ENCODE measurements around the gene PAN2. TPM values are rescaled to one million over a fixed set of nuclear protein-coding genes. Genes with fewer than 3 reads are reported as not detected.
"Not testable (repeated sequence)": the region's sequence is repeated elsewhere in the genome, so short reads cannot be mapped to it uniquely, and the experiment has no call there.

PAN2 gene
- total RNA-seq, 2 donors from 2014 or later, result 54.0 to 71.4 TPM

DNA sequence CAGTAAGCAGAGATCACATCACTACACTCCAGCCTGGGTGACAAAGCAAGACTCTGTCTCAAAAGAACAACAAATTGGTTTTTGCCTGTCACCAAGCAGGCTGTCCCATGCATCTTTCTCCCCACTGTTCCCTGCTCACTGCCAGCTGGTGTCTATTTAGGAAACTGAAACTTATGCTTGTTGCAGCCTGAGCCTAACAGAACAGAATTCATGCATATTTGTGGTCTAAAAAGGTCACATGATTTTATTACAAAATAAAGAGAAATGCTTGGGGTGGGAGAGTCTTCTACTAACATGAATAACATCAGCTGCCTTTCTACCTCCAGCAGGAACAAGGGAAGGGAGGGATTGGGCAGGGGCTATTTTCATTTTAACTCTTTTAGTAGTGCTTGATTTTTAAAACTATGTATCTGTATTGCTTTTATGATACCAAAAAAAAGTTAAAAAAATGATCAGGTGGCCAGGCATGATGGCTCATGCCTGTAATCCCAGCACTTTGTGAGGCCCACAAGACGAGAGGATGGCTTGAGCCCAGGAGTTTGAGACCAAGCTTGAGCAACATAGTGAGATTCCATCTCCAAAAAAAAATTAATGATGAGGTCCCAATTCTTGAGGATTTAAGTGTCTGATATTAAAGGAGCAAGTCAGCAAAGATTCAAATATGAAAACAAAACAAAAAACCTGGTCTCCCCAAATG is 25.2 kb upstream of the PAN2 start:
- ATAC-seq, result no peak
- H3K9me3 Mint-ChIP-seq, result no peaks in the 10 kb centered on the region
- no peak for DNase-seq (ENCODE audit: low spot score in 2 of 2)
- peak overlapping the region; percentile 99 for H3K27ac Mint-ChIP-seq
- H3K36me3 Mint-ChIP-seq, result peaks cover 10 to 20% of the 10 kb centered on the region in 2 donors

- Mint-ChIP-seq H3K27ac (peak overlapping the region; percentile 7 to 77), H3K9me3 (no peaks in the 10 kb centered on the region), H3K36me3 (peaks cover 10 to 21% of the 10 kb centered on the region in 2 donors)
- ATAC-seq (no peak), DNase-seq (ENCODE audit: low spot score in 2 of 2) (no peak)
Measured at GRCh38 chr12:56351325-56351724, 17.5 kb upstream of the PAN2 start.

DNA sequence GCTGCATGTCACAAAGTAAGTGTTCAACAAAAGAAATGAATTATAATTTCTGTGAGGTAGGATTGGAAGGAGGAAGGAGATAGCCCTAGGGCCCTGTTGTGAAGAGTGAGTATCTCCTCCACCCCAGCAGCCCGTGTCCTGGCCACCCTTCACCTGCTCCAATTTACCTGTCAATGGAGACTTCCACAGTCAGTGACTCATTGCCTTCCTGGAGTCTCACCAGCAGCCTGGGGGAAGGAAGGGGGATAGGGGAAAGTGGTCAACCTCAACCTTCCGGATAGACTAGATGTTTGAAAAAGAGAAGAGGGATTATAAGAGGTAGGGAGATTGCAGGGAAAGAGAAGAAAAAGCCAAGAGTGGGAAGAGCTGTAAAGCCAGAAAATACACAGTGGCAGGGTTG is 16.9 kb upstream of the PAN2 start:
- Mint-ChIP-seq H3K36me3 (peaks cover 10 to 21% of the 10 kb centered on the region in 2 donors), H3K27ac (peak overlapping the region in 1 of 2 donors; percentile 7), H3K9me3 (no peaks in the 10 kb centered on the region)
- DNase-seq (ENCODE audit: low spot score in 2 of 2) (no peak), ATAC-seq (no peak)

DNA sequence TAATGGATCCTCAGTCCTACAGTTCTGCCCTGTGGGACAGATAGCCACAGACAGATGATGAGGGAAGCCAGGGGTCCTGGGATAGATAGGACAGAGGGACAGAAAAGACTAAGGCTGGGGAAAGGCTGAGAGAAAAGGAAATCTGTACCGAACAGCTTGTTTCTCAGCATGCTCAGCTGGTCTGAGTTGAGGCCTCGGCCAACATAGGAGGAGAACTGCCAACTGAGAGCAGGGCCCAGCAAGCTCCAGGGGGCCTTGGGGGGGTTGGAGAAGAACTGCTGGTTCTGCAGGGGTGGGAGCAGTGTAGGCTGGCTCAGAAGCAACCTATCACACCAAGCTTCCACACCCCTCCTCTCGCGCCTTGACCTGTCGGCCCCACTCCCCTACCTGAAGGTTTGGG is 15.0 kb upstream of the PAN2 start:
- H3K27ac Mint-ChIP-seq, result peak overlapping the region in 1 of 2 donors; percentile 7
- no peak for ATAC-seq

DNA sequence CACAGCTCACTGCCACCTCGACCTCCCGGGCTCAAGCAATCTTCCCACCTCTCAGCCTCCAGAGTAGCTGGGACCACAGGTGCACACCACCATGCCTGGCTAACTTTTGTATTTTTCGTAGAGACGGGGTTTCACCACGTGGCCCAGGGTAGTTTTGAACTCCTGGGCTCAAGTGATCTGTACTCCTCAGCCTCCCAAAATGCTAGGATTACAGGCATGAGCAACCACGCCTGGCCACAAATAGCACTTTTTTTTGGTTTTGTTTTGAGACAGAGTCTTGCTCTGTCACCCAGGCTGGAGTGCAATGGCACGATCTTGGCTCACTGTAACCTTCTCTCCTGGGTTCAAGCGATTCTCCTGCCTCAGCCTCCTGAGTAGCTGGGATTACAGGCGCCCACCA is 13.5 kb upstream of the PAN2 start:
- Mint-ChIP-seq H3K27ac (peak overlapping the region in 1 of 2 donors; percentile 55), H3K36me3 (peaks cover 0 to 30% of the 10 kb centered on the region in 2 donors)
- not testable (repeated sequence) for H3K9me3 Mint-ChIP-seq; DNase-seq (ENCODE audit: low spot score in 2 of 2)
- peak in 1 of 2 donors; percentile 45 for ATAC-seq

More for the DNA sequence above, 15.0 kb upstream of the PAN2 start:
- H3K9me3 Mint-ChIP-seq, result no peaks in the 10 kb centered on the region
- H3K36me3 Mint-ChIP-seq, result peaks cover 0 to 21% of the 10 kb centered on the region in 2 donors
- DNase-seq (ENCODE audit: low spot score in 2 of 2), result no peak

DNA sequence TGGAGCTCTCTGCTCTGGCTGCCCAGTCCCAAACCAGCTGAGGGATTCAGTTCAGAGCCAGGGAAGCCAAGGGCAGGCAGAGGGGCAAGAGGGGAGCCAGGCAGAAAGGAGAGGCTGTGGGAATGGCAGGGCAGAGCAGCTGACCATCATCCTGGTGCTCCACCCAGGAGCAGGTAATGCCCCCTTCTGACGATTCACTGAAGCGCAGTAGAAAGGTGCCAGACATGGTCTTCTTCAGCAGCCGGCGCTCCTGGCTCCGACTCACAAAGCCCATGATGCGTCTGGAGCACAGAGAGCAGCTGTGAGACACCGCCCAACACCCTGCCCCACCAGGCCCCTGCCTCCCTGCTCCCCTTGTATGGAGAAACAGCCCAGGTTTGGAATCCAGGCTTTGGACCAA is 12.9 kb upstream of the PAN2 start:
- Mint-ChIP-seq H3K27ac (peak overlapping the region in 1 of 2 donors; percentile 52), H3K9me3 (no peaks in the 10 kb centered on the region), H3K36me3 (peaks cover 0 to 30% of the 10 kb centered on the region in 2 donors)
- DNase-seq (ENCODE audit: low spot score in 2 of 2) (no peak), ATAC-seq (peak in 1 of 2 donors; percentile 40)

DNA sequence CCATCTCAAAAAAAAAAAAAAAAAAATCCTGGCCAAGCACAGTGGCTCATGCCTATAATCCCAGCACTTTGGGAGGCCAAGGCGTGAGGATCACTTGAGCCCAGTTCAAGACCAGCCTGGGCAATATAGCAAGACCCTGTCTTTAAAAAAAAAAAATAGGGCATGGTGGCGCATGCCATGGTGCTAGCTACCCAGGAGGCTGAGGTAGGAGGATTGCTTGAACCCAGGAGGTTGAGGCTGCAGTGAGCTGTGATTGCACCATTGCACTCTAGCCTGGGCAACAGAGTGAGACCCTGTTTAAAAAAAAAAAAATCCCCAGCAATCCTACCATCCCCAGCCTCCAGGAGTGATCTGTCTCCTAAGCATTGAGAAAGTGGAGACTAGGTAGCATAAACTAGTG is 8.5 kb upstream of the PAN2 start:
- not testable (repeated sequence) for H3K27ac Mint-ChIP-seq; ATAC-seq; DNase-seq (ENCODE audit: low spot score in 2 of 2); H3K9me3 Mint-ChIP-seq
- peaks cover 10 to 22% of the 10 kb centered on the region in 2 donors for H3K36me3 Mint-ChIP-seq

DNA sequence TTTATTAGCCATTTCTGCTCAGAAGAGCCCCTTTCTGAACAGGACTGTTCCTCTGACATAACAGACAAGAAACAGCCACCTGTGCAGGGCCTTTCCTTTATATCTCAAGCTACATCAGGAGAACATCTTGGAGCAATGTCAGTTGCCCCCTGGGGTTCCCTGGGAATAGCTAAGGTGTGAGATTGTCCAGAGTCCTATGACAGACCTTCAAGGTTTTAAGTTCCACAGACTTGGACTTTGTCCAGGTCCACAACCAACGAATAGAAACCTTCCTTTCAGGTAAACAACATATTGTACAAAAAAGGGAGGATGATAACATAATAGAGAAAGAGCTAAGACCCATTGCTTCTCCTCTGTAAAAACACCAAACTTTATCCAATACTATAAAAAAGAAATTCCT is 7.8 kb upstream of the PAN2 start:
- no peaks in the 10 kb centered on the region for H3K9me3 Mint-ChIP-seq
- H3K36me3 Mint-ChIP-seq, result peaks cover 10 to 22% of the 10 kb centered on the region in 2 donors
- no peak for ATAC-seq
- no peak for DNase-seq (ENCODE audit: low spot score in 2 of 2)
- no peak overlapping the region for H3K27ac Mint-ChIP-seq

DNA sequence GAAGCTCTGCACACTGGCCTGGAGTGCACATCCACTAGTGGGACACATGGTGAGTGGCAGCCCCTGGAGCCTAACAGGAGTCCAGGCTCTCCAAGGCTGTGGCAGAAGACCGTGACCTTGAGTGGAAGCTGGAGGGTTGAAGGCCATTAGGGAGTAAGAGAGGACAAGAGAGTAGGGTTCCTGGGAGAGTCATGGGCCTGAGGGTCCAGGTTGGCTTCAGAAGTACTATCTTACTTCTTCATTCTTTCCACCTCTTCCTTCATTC is 5.3 kb upstream of the PAN2 start:
- H3K9me3 Mint-ChIP-seq, result no peaks in the 10 kb centered on the region
- H3K36me3 Mint-ChIP-seq, result peaks cover 10 to 20% of the 10 kb centered on the region in 2 donors
- DNase-seq (ENCODE audit: low spot score in 2 of 2) (no peak), ATAC-seq (no peak)
- H3K27ac Mint-ChIP-seq, result peak overlapping the region; percentile 95

DNA sequence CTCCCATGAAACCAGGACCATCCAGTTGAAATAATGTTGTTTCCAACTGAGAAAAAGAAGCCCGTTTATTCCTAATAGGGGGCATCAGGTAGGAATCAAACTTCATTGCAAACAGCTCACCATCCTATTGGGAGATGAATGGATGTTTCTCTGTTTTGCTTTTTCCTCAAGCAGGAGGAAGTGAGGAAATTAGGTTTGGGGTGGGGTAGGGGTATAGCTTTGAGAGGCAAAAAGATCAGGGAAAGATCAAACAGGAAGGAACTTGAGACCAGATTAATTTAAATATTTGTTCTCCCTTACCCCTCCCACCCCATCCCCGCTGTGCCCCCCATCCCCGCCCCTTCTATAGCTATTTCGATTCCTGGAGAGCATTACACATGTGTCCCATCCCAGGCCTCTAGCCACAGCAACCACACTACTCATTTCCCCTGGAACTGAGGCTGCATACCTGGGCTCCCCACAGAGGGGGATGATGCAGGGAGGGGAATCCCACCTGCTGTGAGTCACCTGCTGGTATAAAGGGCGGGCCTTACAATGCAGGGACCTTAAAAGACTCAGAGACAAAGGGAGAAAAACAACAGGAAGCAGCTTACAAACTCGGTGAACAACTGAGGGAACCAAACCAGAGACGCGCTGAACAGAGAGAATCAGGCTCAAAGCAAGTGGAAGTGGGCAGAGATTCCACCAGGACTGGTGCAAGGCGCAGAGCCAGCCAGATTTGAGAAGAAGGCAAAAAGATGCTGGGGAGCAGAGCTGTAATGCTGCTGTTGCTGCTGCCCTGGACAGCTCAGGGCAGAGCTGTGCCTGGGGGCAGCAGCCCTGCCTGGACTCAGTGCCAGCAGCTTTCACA is 4.7 kb upstream of the PAN2 start, which contains the start of gene IL23A:
Gene IL23A, plus strand, starts transcription at position 577 of the 850 bp plus-strand sequence. Its CDS starts 161 bp downstream, at position 738.
- Mint-ChIP-seq H3K27ac (peak within 1 kb of the TSS; percentile 95), H3K9me3 (no peaks in the 10 kb centered on the region), H3K36me3 (peaks cover 10 to 15% of the 10 kb centered on the region in 2 donors)
- ATAC-seq (peak; percentile 86 to 89), DNase-seq (ENCODE audit: low spot score in 2 of 2) (peak; percentile 79 to 95)

- no peak for ATAC-seq
- Mint-ChIP-seq H3K9me3 (no peaks in the 10 kb centered on the region), H3K36me3 (peaks cover 7 to 10% of the 10 kb centered on the region in 2 donors), H3K27ac (peak overlapping the region; percentile 61 to 95)
- DNase-seq (ENCODE audit: low spot score in 2 of 2), result no peak
Measured at GRCh38 chr12:56337753-56338251, 4.0 kb upstream of the PAN2 start.

GRCh38 chr12:56336361-56337167 is 2.8 kb upstream of the PAN2 start:
- Mint-ChIP-seq H3K36me3 (peaks cover 7 to 10% of the 10 kb centered on the region in 2 donors), H3K9me3 (no peaks in the 10 kb centered on the region)
- ATAC-seq, result no peak

DNA sequence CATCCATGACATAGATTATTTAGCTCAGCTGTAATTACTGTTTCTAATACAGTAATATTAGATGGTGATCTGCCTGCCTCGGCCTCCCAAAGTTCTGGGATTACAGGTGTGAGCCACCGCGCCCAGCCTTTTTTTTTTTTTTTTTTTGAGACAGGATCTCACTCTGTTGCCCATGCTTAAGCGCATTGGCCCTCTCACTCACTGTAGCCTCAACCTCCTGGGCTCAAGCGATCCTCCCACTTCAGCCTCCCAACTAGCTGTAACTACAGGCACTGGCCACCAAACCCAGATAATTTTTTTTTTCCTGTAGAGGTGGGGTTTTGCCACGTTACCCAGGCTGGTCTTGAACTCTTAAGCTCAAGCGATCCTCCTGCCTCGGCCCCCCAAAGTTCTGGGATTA is 1.7 kb upstream of the PAN2 start:
- H3K27ac Mint-ChIP-seq; H3K9me3 Mint-ChIP-seq; ATAC-seq; DNase-seq (ENCODE audit: low spot score in 2 of 2); H3K36me3 Mint-ChIP-seq: not testable (repeated sequence)

More at GRCh38 chr12:56336361-56337167, 2.8 kb upstream of the PAN2 start:
- DNase-seq (ENCODE audit: low spot score in 2 of 2), result no peak
- H3K27ac Mint-ChIP-seq, result peak overlapping the region in 1 of 2 donors; percentile 95

DNA sequence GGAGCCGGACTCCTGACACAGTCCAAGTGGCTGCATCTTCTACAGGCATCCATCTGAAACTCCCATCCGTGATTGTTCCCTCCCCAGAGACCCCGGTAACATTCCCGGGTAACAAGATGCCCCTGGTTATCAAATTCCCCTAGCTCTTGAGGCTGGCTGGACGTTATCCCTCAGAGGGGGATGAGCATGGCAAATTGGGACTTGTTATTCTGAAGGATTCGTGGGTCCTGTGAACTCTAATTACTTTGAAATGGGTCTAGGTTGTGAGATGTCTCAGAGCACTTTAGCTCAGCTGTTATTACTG is 642 bp upstream of the PAN2 start:
- no peak for DNase-seq (ENCODE audit: low spot score in 2 of 2)
- H3K27ac Mint-ChIP-seq, result peak overlapping the region; percentile 99 to 100
- H3K36me3 Mint-ChIP-seq, result peaks cover 7 to 10% of the 10 kb centered on the region in 2 donors

GRCh38 chr12:56333197-56333678 is 562 bp downstream of the PAN2 start:
- DNase-seq (ENCODE audit: low spot score in 2 of 2), result no peak
- no peak for ATAC-seq
- H3K36me3 Mint-ChIP-seq, result no peaks in the 10 kb centered on the region
- peak overlapping the region; percentile 99 to 100 for H3K27ac Mint-ChIP-seq
- no peaks in the 10 kb centered on the region for H3K9me3 Mint-ChIP-seq

More for the DNA sequence above, 642 bp upstream of the PAN2 start:
- no peak for ATAC-seq
- no peaks in the 10 kb centered on the region for H3K9me3 Mint-ChIP-seq

DNA sequence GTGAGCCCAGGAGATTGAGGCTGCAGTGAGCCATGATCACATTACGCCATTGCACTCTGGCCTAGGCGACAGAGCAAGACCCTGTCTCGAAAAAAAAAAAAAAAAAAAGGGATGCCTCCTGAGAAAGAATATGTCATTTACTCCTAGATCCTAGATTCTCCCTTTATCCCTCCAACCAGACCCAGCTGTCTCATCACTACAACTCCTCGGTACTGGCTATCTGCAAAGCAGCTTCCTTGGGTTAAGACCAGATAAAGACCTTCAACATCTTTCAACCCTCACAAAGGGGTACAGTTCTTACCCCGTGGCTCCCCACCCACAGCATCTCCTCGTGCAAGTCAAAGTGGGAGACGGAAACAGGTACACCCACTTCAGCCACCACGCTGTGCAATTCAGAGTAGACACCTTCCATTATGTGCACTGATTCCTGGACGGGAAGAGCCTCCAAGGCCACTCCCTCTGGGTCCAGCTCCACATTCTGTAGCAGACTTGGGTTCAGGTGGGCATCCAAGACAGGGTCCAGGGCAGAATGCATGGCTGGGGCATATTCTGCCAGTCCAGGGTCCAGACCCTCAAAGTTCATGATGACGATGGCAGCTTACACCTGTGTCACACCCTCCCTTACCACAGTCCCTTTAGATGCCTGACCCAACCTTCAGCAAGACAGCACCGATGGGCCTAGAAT is 1.1 kb downstream of the PAN2 start:
- Mint-ChIP-seq H3K27ac (peak overlapping the region; percentile 99 to 100), H3K9me3 (no peaks in the 10 kb centered on the region), H3K36me3 (no peaks in the 10 kb centered on the region)
- ATAC-seq (no peak), DNase-seq (ENCODE audit: low spot score in 2 of 2) (no peak)

All from activated naive CD4-positive, alpha-beta T cell treated with anti-CD3 and anti-CD28 coated beads, Interleukin-2, amount 50 U/mL, for 72 hours (primary cell).